Measurements from ENCODE around the gene AGAP3.

DNA sequence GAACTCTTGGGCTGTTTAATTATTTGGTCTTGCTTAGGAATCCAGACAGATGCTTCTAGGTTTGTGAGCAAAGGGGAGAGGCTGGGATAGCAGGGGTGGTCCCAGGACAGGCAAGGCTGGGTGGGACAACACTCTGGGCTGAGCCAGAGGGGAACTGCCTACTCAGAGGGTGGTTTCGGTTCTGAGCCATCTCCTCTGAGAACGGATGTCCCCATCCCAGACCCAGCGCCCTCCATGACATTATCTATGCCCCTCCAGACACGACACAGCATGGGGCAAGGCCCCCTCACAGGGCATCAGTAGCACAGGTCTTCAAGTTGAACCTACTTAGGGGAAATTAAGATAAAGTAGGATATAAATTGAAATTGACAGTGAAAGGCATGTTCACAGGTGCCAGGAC is 93.7 kb downstream of the AGAP3 start:
- TF ChIP-seq ZNF274 (IDR thresholded peaks at IDR 0.05; ENCODE audit: low read depth, low read length), result no peak
- TF ChIP-seq YY1 (IDR thresholded peaks at IDR 0.05; ENCODE audit: insufficient read depth, insufficient read length), result no peak
- TF ChIP-seq SUZ12 (IDR thresholded peaks at IDR 0.05; ENCODE audit: extremely low read depth, insufficient read depth, insufficient read length), result no peak
